Measurements from ENCODE around the gene ARL17A.
A peak's percentile ranks its signal among the peaks of the same experiment; 100 is the strongest.
"Not testable (repeated sequence)": the region's sequence is repeated elsewhere in the genome, so short reads cannot be mapped to it uniquely, and the experiment has no call there.

Gene ARL17A

DNA sequence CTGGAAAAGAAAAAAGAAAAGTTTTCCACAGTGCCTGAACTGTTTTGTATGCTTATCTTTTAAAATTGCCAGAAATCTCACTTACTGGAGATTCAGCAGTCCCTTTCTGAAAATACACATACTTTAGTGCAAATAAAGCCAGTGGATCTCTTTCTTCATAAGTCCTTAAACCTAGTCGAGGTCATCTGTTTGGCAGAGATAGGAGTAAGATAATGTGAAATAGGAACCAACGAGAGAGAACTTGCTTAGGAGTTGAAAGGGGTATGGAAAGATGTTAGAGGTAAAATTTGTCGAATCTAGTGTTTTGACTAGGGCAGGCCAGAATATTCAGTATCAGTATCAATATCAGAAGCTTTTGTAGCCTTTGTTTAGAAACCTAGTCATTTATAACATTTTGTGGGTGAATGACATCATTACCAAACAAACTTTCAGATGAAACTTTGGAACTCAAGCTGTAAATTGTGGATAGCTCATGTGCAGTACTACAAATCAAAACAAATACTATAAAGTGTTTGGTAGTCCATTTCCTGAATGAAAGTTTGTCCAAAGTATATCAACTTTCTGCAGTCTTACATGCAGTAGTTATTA, 18.9 kb upstream of the ARL17A start:
- H3K4me3 ChIP-seq (ENCODE audit: low read depth, low read length); H3K9me3 ChIP-seq (ENCODE audit: control insufficient read depth, insufficient read depth, low read depth, low read length); POLR2A ChIA-PET; H3K27ac ChIP-seq (ENCODE audit: extremely low read depth, low read depth, low read length); H3K36me3 ChIP-seq (ENCODE audit: control insufficient read depth in 2 of 2, insufficient read depth in 1 of 2, low read length in 2 of 2); CTCF ChIA-PET; H3K4me1 ChIP-seq (ENCODE audit: control insufficient read depth, insufficient read depth, low read length): not testable (repeated sequence)
- TF ChIP-seq ZFP69B (tag by site-specific recombination; IDR thresholded peaks at IDR 0.05) (peak; percentile 81), OVOL3 (tag by site-specific recombination; IDR thresholded peaks at IDR 0.05) (peak; percentile 57; the same call in 1 of the 2 replicates), ZNF10 (tag by site-specific recombination; IDR thresholded peaks at IDR 0.05) (0 out of 2 replicates have a peak, but pooled peaks have one; percentile 18), ZNF174 (tag by site-specific recombination; IDR thresholded peaks at IDR 0.05) (0 out of 2 replicates have a peak, but pooled peaks have one; percentile 43), ZNF558 (tag by site-specific recombination; IDR thresholded peaks at IDR 0.05) (peak; percentile 75; the same call in 1 of the 2 replicates), IKZF3 (tag by site-specific recombination; IDR thresholded peaks at IDR 0.05) (peak; percentile 50; the same call in 1 of the 2 replicates), ZXDB (tag by site-specific recombination; IDR thresholded peaks at IDR 0.05) (peak; percentile 65), BCL11A (tag by site-specific recombination; IDR thresholded peaks at IDR 0.05; ENCODE audit: low read depth) (peak; percentile 61; the same call in 1 of the 2 replicates), GLI2 (tag by site-specific recombination; IDR thresholded peaks at IDR 0.05; ENCODE audit: borderline replicate concordance, low read depth) (peak; percentile 61; the same call in 1 of the 2 replicates), OSR2 (tag by site-specific recombination; IDR thresholded peaks at IDR 0.05) (peak; percentile 79; the same call in 1 of the 2 replicates), SP7 (tag by site-specific recombination; IDR thresholded peaks at IDR 0.05) (peak; percentile 68; the same call in 1 of the 2 replicates), ZNF239 (tag by site-specific recombination; IDR thresholded peaks at IDR 0.05) (0 out of 2 replicates have a peak, but pooled peaks have one; percentile 25), ZBTB21 (tag by site-specific recombination; IDR thresholded peaks at IDR 0.05) (peak; percentile 44; the same call in 1 of the 2 replicates), ZEB2 (tag by site-specific recombination; IDR thresholded peaks at IDR 0.05) (peak; percentile 92), FEZF1 (tag by site-specific recombination; IDR thresholded peaks at IDR 0.05) (peak; percentile 77), ZNF24 (tag by site-specific recombination; IDR thresholded peaks at IDR 0.05) (0 out of 2 replicates have a peak, but pooled peaks have one; percentile 44), ZNF629 (tag by site-specific recombination; IDR thresholded peaks at IDR 0.05) (peak; percentile 92), ZNF184 (tag by site-specific recombination; IDR thresholded peaks at IDR 0.05) (0 out of 2 replicates have a peak, but pooled peaks have one; percentile 21), ZNF843 (tag by site-specific recombination; IDR thresholded peaks at IDR 0.05) (peak; percentile 84), ZBTB17 (tag by site-specific recombination; IDR thresholded peaks at IDR 0.05) (peak; percentile 52), KLF16 (tag by site-specific recombination; IDR thresholded peaks at IDR 0.05) (0 out of 2 replicates have a peak, but pooled peaks have one; percentile 18)
- TF ChIP-seq, protein P1, sequence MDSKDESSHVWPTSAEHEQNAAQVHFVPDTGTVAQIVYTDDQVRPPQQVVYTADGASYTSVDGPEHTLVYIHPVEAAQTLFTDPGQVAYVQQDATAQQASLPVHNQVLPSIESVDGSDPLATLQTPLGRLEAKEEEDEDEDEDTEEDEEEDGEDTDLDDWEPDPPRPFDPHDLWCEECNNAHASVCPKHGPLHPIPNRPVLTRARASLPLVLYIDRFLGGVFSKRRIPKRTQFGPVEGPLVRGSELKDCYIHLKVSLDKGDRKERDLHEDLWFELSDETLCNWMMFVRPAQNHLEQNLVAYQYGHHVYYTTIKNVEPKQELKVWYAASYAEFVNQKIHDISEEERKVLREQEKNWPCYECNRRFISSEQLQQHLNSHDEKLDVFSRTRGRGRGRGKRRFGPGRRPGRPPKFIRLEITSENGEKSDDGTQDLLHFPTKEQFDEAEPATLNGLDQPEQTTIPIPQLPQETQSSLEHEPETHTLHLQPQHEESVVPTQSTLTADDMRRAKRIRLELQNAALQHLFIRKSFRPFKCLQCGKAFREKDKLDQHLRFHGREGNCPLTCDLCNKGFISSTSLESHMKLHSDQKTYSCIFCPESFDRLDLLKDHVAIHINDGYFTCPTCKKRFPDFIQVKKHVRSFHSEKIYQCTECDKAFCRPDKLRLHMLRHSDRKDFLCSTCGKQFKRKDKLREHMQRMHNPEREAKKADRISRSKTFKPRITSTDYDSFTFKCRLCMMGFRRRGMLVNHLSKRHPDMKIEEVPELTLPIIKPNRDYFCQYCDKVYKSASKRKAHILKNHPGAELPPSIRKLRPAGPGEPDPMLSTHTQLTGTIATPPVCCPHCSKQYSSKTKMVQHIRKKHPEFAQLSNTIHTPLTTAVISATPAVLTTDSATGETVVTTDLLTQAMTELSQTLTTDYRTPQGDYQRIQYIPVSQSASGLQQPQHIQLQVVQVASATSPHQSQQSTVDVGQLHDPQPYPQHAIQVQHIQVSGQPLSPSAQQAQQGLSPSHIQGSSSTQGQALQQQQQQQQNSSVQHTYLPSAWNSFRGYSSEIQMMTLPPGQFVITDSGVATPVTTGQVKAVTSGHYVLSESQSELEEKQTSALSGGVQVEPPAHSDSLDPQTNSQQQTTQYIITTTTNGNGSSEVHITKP (tag by site-specific recombination; IDR thresholded peaks at IDR 0.05): peak; percentile 71
- TF ChIP-seq, protein P2, sequence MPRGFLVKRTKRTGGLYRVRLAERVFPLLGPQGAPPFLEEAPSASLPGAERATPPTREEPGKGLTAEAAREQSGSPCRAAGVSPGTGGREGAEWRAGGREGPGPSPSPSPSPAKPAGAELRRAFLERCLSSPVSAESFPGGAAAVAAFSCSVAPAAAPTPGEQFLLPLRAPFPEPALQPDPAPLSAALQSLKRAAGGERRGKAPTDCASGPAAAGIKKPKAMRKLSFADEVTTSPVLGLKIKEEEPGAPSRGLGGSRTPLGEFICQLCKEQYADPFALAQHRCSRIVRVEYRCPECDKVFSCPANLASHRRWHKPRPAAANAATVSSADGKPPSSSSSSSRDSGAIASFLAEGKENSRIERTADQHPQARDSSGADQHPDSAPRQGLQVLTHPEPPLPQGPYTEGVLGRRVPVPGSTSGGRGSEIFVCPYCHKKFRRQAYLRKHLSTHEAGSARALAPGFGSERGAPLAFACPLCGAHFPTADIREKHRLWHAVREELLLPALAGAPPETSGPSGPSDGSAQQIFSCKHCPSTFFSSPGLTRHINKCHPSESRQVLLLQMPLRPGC (tag by site-specific recombination; IDR thresholded peaks at IDR 0.05): peak; percentile 89
- TF ChIP-seq, protein P3, sequence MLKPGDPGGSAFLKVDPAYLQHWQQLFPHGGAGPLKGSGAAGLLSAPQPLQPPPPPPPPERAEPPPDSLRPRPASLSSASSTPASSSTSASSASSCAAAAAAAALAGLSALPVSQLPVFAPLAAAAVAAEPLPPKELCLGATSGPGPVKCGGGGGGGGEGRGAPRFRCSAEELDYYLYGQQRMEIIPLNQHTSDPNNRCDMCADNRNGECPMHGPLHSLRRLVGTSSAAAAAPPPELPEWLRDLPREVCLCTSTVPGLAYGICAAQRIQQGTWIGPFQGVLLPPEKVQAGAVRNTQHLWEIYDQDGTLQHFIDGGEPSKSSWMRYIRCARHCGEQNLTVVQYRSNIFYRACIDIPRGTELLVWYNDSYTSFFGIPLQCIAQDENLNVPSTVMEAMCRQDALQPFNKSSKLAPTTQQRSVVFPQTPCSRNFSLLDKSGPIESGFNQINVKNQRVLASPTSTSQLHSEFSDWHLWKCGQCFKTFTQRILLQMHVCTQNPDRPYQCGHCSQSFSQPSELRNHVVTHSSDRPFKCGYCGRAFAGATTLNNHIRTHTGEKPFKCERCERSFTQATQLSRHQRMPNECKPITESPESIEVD (tag by site-specific recombination; IDR thresholded peaks at IDR 0.05): peak; percentile 97
- TF ChIP-seq, protein P4, sequence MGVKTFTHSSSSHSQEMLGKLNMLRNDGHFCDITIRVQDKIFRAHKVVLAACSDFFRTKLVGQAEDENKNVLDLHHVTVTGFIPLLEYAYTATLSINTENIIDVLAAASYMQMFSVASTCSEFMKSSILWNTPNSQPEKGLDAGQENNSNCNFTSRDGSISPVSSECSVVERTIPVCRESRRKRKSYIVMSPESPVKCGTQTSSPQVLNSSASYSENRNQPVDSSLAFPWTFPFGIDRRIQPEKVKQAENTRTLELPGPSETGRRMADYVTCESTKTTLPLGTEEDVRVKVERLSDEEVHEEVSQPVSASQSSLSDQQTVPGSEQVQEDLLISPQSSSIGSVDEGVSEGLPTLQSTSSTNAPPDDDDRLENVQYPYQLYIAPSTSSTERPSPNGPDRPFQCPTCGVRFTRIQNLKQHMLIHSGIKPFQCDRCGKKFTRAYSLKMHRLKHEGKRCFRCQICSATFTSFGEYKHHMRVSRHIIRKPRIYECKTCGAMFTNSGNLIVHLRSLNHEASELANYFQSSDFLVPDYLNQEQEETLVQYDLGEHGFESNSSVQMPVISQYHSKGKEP (tag by site-specific recombination; IDR thresholded peaks at IDR 0.05): 0 out of 2 replicates have a peak, but pooled peaks have one; percentile 25
- TF ChIP-seq, protein P5, sequence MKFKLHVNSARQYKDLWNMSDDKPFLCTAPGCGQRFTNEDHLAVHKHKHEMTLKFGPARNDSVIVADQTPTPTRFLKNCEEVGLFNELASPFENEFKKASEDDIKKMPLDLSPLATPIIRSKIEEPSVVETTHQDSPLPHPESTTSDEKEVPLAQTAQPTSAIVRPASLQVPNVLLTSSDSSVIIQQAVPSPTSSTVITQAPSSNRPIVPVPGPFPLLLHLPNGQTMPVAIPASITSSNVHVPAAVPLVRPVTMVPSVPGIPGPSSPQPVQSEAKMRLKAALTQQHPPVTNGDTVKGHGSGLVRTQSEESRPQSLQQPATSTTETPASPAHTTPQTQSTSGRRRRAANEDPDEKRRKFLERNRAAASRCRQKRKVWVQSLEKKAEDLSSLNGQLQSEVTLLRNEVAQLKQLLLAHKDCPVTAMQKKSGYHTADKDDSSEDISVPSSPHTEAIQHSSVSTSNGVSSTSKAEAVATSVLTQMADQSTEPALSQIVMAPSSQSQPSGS (tag by site-specific recombination; IDR thresholded peaks at IDR 0.05; ENCODE audit: low read depth): peak; percentile 95
- TF ChIP-seq, protein P6, sequence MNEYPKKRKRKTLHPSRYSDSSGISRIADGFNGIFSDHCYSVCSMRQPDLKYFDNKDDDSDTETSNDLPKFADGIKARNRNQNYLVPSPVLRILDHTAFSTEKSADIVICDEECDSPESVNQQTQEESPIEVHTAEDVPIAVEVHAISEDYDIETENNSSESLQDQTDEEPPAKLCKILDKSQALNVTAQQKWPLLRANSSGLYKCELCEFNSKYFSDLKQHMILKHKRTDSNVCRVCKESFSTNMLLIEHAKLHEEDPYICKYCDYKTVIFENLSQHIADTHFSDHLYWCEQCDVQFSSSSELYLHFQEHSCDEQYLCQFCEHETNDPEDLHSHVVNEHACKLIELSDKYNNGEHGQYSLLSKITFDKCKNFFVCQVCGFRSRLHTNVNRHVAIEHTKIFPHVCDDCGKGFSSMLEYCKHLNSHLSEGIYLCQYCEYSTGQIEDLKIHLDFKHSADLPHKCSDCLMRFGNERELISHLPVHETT (tag by site-specific recombination; IDR thresholded peaks at IDR 0.05): peak; percentile 69; the same call in 1 of the 2 replicates

Data from HEK293 (cell line).